ENCODE data around the gene SRPK2.

GRCh38 chr7:105141068-105141467 is 247.7 kb downstream of the SRPK2 start:
- TF ChIP-seq POLR2A (IDR thresholded peaks at IDR 0.05; ENCODE audit: extremely low read depth, insufficient read length) (no peak), MAX (IDR thresholded peaks at IDR 0.05; ENCODE audit: low read depth, low read length) (no peak)

Measured in NB4 (cell line).